Measurements from ENCODE around the gene HCFC2. TPM values are rescaled to one million over a fixed set of nuclear protein-coding genes. Genes with fewer than 3 reads are reported as not detected.
"Not testable (repeated sequence)": the region's sequence is repeated elsewhere in the genome, so short reads cannot be mapped to it uniquely, and the experiment has no call there.

HCFC2 gene
- polyA plus RNA-seq, 4 donors, result 5.0 to 8.4 (median 6.6) TPM

DNA sequence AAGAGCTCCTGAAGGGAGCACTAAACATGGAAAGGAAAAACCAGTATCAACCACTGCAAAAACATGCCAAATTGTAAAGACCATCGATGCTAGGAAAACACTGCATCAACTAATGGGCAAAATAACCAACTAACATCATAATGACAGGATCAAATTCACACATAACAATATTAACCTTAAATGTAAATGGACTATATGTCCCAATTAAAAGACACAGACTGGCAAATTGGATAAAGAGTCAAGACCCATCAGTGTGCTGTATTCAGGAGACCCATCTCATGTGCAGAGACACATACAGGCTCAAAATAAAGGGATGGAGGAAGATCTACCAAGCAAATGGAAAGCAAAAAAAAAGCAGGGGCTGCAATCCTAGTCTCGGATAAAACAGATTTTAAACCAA is 28.2 kb upstream of the HCFC2 start:
- FAIRE-seq; H3K9me3 ChIP-seq (ENCODE audit: control insufficient read depth in 2 of 2, insufficient read depth in 1 of 2, low read depth in 1 of 2, low read length in 1 of 2); H3K4me1 ChIP-seq (ENCODE audit: control insufficient read depth in 3 of 3, insufficient read depth in 2 of 3, low read depth in 1 of 3, low read length in 2 of 3); H3K27ac ChIP-seq (ENCODE audit: low read depth in 1 of 3, low read length in 2 of 3); H3K36me3 ChIP-seq (ENCODE audit: control insufficient read depth in 3 of 3, insufficient read depth in 2 of 3, low read depth in 1 of 3, low read length in 3 of 3); H3K27me3 ChIP-seq (ENCODE audit: control insufficient read depth in 3 of 3, insufficient read depth in 3 of 3, low read length in 3 of 3); DNase-seq; H3K4me3 ChIP-seq (ENCODE audit: low read depth in 1 of 3, low read length in 3 of 3): not testable (repeated sequence)
- 86 to 92% (median 87%) methylated on average over 2 of the region's 2 CpGs for WGBS, 3 donors

DNA sequence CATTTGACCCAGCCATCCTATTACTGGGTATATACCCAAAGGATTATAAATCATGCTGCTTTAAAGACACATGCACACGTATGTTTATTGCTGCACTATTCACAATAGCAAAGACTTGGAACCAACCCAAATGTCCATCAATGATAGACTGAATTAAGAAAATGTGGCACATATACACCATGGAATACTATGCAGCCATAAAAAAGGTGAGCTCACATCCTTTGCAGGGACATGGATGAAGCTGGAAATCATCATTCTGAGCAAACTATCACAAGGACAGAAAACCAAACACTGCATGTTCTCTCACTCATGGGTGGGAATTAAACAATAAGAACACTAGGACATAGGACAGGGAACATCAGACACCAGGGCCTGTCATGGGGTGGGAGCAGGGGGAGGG is 24.6 kb upstream of the HCFC2 start:
- not testable (repeated sequence) for H3K36me3 ChIP-seq (ENCODE audit: control insufficient read depth in 3 of 3, insufficient read depth in 2 of 3, low read depth in 1 of 3, low read length in 3 of 3); H3K4me3 ChIP-seq (ENCODE audit: low read depth in 1 of 3, low read length in 3 of 3); H3K27ac ChIP-seq (ENCODE audit: low read depth in 1 of 3, low read length in 2 of 3); H3K9me3 ChIP-seq (ENCODE audit: control insufficient read depth in 2 of 2, insufficient read depth in 1 of 2, low read depth in 1 of 2, low read length in 1 of 2); H3K4me1 ChIP-seq (ENCODE audit: control insufficient read depth in 3 of 3, insufficient read depth in 2 of 3, low read depth in 1 of 3, low read length in 2 of 3); FAIRE-seq; H3K27me3 ChIP-seq (ENCODE audit: control insufficient read depth in 3 of 3, insufficient read depth in 3 of 3, low read length in 3 of 3); DNase-seq
- WGBS, 3 donors, result 69 to 91% (median 75%) methylated on average over 1 of the region's 1 CpG

DNA sequence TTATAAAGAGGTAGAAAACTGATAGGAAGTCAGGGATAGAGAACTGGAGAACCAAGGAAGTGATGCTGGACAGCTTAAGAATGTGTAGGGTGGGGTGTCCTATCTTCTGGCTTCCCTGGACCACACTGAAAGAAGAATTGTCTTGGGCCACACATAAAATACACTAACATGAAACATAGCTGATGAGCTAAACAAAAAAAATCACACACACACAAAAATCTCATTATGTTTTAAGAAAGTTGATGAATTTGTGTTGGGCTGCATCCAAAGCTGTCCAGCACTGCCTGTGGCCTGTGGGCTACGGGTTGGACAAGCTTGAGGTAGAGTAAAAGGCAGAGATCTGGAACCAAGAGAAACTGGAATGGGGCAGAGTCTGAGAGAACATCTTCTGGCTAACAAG is 21.8 kb upstream of the HCFC2 start:
- Histone ChIP-seq H3K27me3 (ENCODE audit: control insufficient read depth in 3 of 3, insufficient read depth in 3 of 3, low read length in 3 of 3) (peaks cover 0 to 3% (median 0%) of the 10 kb centered on the region in 3 donors), H3K36me3 (ENCODE audit: control insufficient read depth in 3 of 3, insufficient read depth in 2 of 3, low read depth in 1 of 3, low read length in 3 of 3) (no peaks in the 10 kb centered on the region), H3K9me3 (ENCODE audit: control insufficient read depth in 2 of 2, insufficient read depth in 1 of 2, low read depth in 1 of 2, low read length in 1 of 2) (no peaks in the 10 kb centered on the region), H3K4me1 (ENCODE audit: control insufficient read depth in 3 of 3, insufficient read depth in 2 of 3, low read depth in 1 of 3, low read length in 2 of 3) (no peaks in the 10 kb centered on the region), H3K27ac (ENCODE audit: low read depth in 1 of 3, low read length in 2 of 3) (no peak overlapping the region), H3K4me3 (ENCODE audit: low read depth in 1 of 3, low read length in 3 of 3) (no peak overlapping the region)
- DNase-seq (no peak), FAIRE-seq (no peak)
- 68 to 74% (median 72%) methylated on average over 1 of the region's 1 CpG for WGBS, 3 donors

DNA sequence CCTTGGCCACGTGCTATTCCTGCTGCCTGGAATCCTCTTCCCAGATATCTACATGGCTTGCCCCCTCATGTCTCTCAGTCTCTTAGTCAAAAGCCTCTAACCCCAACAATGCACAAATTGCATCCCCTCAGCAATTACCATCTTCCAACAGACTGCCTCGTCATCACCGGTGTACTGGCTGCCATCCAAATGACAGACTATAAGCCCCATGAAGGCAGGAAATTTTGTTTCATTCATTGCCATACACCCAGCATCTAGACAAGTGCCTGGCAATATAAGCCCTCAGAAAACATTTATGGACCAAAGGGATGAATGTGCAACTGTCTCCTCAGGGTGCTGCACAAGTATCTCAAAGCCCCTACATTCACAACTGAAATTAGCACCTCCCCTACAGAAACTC is 20.2 kb upstream of the HCFC2 start:
- WGBS, 3 donors, result 84 to 87% (median 86%) methylated on average over 3 of the region's 3 CpGs
- H3K27ac ChIP-seq (ENCODE audit: low read depth in 1 of 3, low read length in 2 of 3), result no peak overlapping the region
- no peaks in the 10 kb centered on the region for H3K4me1 ChIP-seq (ENCODE audit: control insufficient read depth in 3 of 3, insufficient read depth in 2 of 3, low read depth in 1 of 3, low read length in 2 of 3)
- no peak for FAIRE-seq
- H3K27me3 ChIP-seq (ENCODE audit: control insufficient read depth in 3 of 3, insufficient read depth in 3 of 3, low read length in 3 of 3), result peaks cover 0 to 3% (median 0%) of the 10 kb centered on the region in 3 donors
- no peak for DNase-seq
- H3K36me3 ChIP-seq (ENCODE audit: control insufficient read depth in 3 of 3, insufficient read depth in 2 of 3, low read depth in 1 of 3, low read length in 3 of 3), result no peaks in the 10 kb centered on the region
- no peak overlapping the region for H3K4me3 ChIP-seq (ENCODE audit: low read depth in 1 of 3, low read length in 3 of 3)
- H3K9me3 ChIP-seq (ENCODE audit: control insufficient read depth in 2 of 2, insufficient read depth in 1 of 2, low read depth in 1 of 2, low read length in 1 of 2), result no peaks in the 10 kb centered on the region

DNA sequence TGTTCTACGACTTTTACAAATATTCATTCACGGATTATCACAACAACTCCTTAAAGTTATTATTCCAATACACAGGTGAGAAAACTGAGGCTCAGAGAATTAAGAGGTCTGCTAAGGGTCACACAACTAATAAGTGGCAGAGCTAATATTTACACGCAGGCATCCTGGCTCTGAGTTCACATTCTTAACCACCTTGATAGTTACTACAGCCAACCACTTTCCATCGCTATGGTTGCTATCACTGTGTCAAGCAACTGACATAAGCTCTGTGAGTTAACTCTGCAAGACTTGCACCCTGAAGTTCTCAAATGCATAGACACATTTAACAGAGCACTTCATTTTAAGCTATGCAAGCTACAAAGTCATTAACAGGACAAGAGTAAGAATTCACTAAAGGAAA is 18.0 kb upstream of the HCFC2 start:
- WGBS, 3 donors, result 88 to 95% (median 90%) methylated on average over 4 of the region's 4 CpGs
- H3K27ac ChIP-seq (ENCODE audit: low read depth in 1 of 3, low read length in 2 of 3), result no peak overlapping the region
- H3K36me3 ChIP-seq (ENCODE audit: control insufficient read depth in 3 of 3, insufficient read depth in 2 of 3, low read depth in 1 of 3, low read length in 3 of 3), result no peaks in the 10 kb centered on the region

DNA sequence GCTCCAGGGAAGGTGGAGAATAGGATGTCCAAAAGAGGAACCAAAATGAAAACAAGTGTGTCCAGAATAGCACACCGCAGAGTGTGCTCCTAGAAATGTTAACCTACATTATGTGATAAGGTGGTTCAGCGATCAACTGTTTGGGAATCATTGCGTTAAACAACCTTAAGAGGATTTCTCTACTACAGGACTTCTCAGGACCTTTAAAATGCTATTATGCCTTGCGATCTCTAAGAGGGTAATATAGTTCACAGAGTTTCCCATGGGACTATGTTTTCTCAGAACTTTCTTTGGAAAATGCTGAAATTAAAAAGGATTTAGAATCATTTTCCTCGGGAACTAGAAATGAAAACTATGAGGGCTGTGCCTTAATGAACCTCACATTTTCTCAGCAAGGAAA is 16.2 kb upstream of the HCFC2 start:
- no peak overlapping the region for H3K27ac ChIP-seq (ENCODE audit: low read depth in 1 of 3, low read length in 2 of 3)
- no peak for DNase-seq
- H3K27me3 ChIP-seq (ENCODE audit: control insufficient read depth in 3 of 3, insufficient read depth in 3 of 3, low read length in 3 of 3), result peaks cover 0 to 12% (median 0%) of the 10 kb centered on the region in 3 donors
- H3K4me3 ChIP-seq (ENCODE audit: low read depth in 1 of 3, low read length in 3 of 3), result no peak overlapping the region
- no peaks in the 10 kb centered on the region for H3K36me3 ChIP-seq (ENCODE audit: control insufficient read depth in 3 of 3, insufficient read depth in 2 of 3, low read depth in 1 of 3, low read length in 3 of 3)
- no peaks in the 10 kb centered on the region for H3K4me1 ChIP-seq (ENCODE audit: control insufficient read depth in 3 of 3, insufficient read depth in 2 of 3, low read depth in 1 of 3, low read length in 2 of 3)
- 76 to 92% (median 89%) methylated on average over 5 of the region's 5 CpGs for WGBS, 3 donors
- no peaks in the 10 kb centered on the region for H3K9me3 ChIP-seq (ENCODE audit: control insufficient read depth in 2 of 2, insufficient read depth in 1 of 2, low read depth in 1 of 2, low read length in 1 of 2)
- FAIRE-seq, result no peak

More for the DNA sequence above, 18.0 kb upstream of the HCFC2 start:
- H3K27me3 ChIP-seq (ENCODE audit: control insufficient read depth in 3 of 3, insufficient read depth in 3 of 3, low read length in 3 of 3), result peaks cover 0 to 12% (median 0%) of the 10 kb centered on the region in 3 donors
- H3K4me3 ChIP-seq (ENCODE audit: low read depth in 1 of 3, low read length in 3 of 3), result no peak overlapping the region
- no peaks in the 10 kb centered on the region for H3K9me3 ChIP-seq (ENCODE audit: control insufficient read depth in 2 of 2, insufficient read depth in 1 of 2, low read depth in 1 of 2, low read length in 1 of 2)
- FAIRE-seq (no peak), DNase-seq (no peak)
- no peaks in the 10 kb centered on the region for H3K4me1 ChIP-seq (ENCODE audit: control insufficient read depth in 3 of 3, insufficient read depth in 2 of 3, low read depth in 1 of 3, low read length in 2 of 3)

DNA sequence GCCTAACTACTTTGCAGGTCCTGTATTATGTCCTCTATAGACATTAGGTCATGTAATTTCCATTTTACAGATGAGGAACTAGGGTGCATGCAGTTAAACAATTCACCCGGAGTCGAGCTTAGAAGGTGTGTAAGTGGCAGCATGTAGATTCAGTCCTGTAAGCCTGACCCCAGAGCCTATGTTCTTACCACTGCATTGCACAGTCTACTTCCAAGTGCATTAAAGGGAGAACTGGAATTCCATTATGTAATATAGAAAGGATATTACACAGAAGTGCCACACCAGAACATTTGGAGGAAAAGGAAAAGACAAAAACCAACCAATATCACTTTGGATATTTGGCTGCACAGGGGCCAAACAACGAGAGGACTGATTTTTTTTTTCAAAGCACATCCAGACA is 15.5 kb upstream of the HCFC2 start:
- Histone ChIP-seq H3K27me3 (ENCODE audit: control insufficient read depth in 3 of 3, insufficient read depth in 3 of 3, low read length in 3 of 3) (peaks cover 0 to 12% (median 0%) of the 10 kb centered on the region in 3 donors), H3K36me3 (ENCODE audit: control insufficient read depth in 3 of 3, insufficient read depth in 2 of 3, low read depth in 1 of 3, low read length in 3 of 3) (no peaks in the 10 kb centered on the region), H3K9me3 (ENCODE audit: control insufficient read depth in 2 of 2, insufficient read depth in 1 of 2, low read depth in 1 of 2, low read length in 1 of 2) (no peaks in the 10 kb centered on the region), H3K4me3 (ENCODE audit: low read depth in 1 of 3, low read length in 3 of 3) (no peak overlapping the region), H3K4me1 (ENCODE audit: control insufficient read depth in 3 of 3, insufficient read depth in 2 of 3, low read depth in 1 of 3, low read length in 2 of 3) (no peaks in the 10 kb centered on the region), H3K27ac (ENCODE audit: low read depth in 1 of 3, low read length in 2 of 3) (no peak overlapping the region)
- WGBS, 3 donors, result 57 to 90% (median 80%) methylated on average over 3 of the region's 3 CpGs
- FAIRE-seq (no peak), DNase-seq (no peak)

DNA sequence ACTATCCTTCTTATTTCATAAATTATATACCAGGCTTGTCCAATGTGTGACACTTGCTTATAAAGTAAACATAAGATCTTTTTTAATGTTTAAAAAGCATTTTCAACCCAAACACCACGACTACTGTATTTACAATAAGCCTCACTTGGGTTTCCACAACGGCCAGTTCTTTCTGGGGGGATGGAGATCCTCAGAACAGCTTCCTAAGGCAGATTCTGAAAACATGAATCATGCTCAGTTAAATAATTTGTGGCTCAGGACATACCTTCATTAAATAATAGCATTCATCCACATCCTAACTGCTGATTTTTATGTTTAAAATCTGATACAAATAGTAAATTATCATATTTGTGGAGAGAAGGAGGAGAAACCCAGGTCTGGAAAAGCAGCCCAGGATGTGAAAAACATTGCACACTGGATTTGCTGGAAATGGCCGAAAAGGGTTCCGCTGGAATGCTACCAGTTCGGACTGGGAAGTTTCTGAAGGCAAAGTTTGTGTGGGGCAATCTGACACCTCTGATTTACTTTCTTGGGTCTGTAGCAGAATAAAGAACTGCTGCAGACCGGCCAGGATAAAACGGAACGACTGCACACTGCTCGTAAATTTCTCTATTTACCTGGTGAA is 14.9 kb upstream of the HCFC2 start:
- Histone ChIP-seq H3K27me3 (ENCODE audit: control insufficient read depth in 3 of 3, insufficient read depth in 3 of 3, low read length in 3 of 3) (peaks cover 0 to 12% (median 0%) of the 10 kb centered on the region in 3 donors), H3K9me3 (ENCODE audit: control insufficient read depth in 2 of 2, insufficient read depth in 1 of 2, low read depth in 1 of 2, low read length in 1 of 2) (no peaks in the 10 kb centered on the region), H3K4me3 (ENCODE audit: low read depth in 1 of 3, low read length in 3 of 3) (peak overlapping the region in 2 of 3 donors; percentile 10 to 29), H3K27ac (ENCODE audit: low read depth in 1 of 3, low read length in 2 of 3) (peak overlapping the region in 2 of 3 donors; percentile 51 to 53), H3K4me1 (ENCODE audit: control insufficient read depth in 3 of 3, insufficient read depth in 2 of 3, low read depth in 1 of 3, low read length in 2 of 3) (no peaks in the 10 kb centered on the region), H3K36me3 (ENCODE audit: control insufficient read depth in 3 of 3, insufficient read depth in 2 of 3, low read depth in 1 of 3, low read length in 3 of 3) (no peaks in the 10 kb centered on the region)
- 31 to 39% (median 39%) methylated on average over 9 of the region's 9 CpGs for WGBS, 3 donors
- FAIRE-seq (no peak), DNase-seq (no peak)

DNA sequence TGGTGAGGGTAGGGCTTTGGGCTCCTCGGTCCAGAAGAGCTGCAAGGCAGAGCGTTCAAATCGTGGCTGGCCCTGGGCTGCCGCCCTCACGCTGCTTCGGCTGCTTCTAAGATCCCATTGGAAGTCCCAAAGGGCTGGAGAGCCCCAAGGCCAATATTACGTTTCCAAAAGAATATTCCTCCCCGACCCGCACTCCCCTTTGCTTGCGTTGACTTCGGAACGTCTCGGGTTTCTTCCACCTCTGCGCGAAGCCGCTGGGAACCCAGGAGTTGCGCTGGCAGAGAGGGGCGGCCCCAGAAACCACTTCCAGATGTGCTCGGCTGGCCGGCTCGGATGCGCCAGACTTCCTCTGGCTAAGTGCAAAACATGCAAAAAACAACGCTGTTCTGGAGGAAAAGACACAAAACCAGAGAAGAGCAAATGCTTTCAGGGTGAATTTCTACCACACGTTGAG is 14.4 kb upstream of the HCFC2 start, which contains the start of gene GLT8D2:
TSS of gene GLT8D2 (minus strand) at position 285 of the 454 bp plus-strand sequence. CDS start 30,539 bp downstream, outside the sequence.
- H3K4me3 ChIP-seq (ENCODE audit: low read depth in 1 of 3, low read length in 3 of 3), result peak within 1 kb of the TSS in 2 of 3 donors; percentile 10 to 29
- H3K9me3 ChIP-seq (ENCODE audit: control insufficient read depth in 2 of 2, insufficient read depth in 1 of 2, low read depth in 1 of 2, low read length in 1 of 2), result no peaks in the 10 kb centered on the region
- peak; percentile 2 to 49 for DNase-seq
- no peak for FAIRE-seq
- 2 to 5% (median 2%) methylated on average over 24 of the region's 24 CpGs for WGBS, 3 donors
- H3K27me3 ChIP-seq (ENCODE audit: control insufficient read depth in 3 of 3, insufficient read depth in 3 of 3, low read length in 3 of 3), result peaks cover 0 to 14% (median 0%) of the 10 kb centered on the region in 3 donors
- no peaks in the 10 kb centered on the region for H3K36me3 ChIP-seq (ENCODE audit: control insufficient read depth in 3 of 3, insufficient read depth in 2 of 3, low read depth in 1 of 3, low read length in 3 of 3)
- peak within 1 kb of the TSS in 2 of 3 donors; percentile 51 to 53 for H3K27ac ChIP-seq (ENCODE audit: low read depth in 1 of 3, low read length in 2 of 3)
- no peaks in the 10 kb centered on the region for H3K4me1 ChIP-seq (ENCODE audit: control insufficient read depth in 3 of 3, insufficient read depth in 2 of 3, low read depth in 1 of 3, low read length in 2 of 3)

All from small intestine (tissue), 7 donors.